ENCODE measurements around the gene CRIM1. TPM values are rescaled to one million over a fixed set of nuclear protein-coding genes. Genes with fewer than 3 reads are reported as not detected.

The CRIM1 gene
- total and polyA plus RNA-seq, 2 donors (not counting 1 experiment from before 2014, with no cell fraction given) = 364 to 661 TPM

- H3K4me2 ChIP-seq (ENCODE audit: extremely low read depth, insufficient read depth, low read length) = no peak overlapping the region
- no peak overlapping the region for H3K9ac ChIP-seq (ENCODE audit: insufficient read depth, low read length)
- H2AFZ ChIP-seq (ENCODE audit: low read length) = no peak overlapping the region
- H3K79me2 ChIP-seq (ENCODE audit: control insufficient read depth, insufficient read depth, low read length) = peaks cover 50% of the 10 kb centered on the region
- H3K9me3 ChIP-seq (ENCODE audit: control insufficient read depth, insufficient read depth, low read depth, low read length) = peaks cover 1% of the 10 kb centered on the region
- no peak overlapping the region for H3K4me3 ChIP-seq (replicated peaks in 1 of 4; ENCODE audit: control extremely low read depth in 1 of 4, insufficient read depth in 1 of 4, low read depth in 3 of 4, low read length in 4 of 4)
- H3K27me3 ChIP-seq (ENCODE audit: control insufficient read depth, insufficient read depth, low read length) = no peaks in the 10 kb centered on the region
- H3K4me1 ChIP-seq (ENCODE audit: control insufficient read depth, extremely low read depth, insufficient read depth, low read length) = peaks cover 29% of the 10 kb centered on the region
- no peak for TF ChIP-seq CTCF (conservative IDR thresholded peaks at IDR 0.05 in 1 of 2, IDR thresholded peaks at IDR 0.05 in 1 of 2; ENCODE audit: low read depth in 1 of 2, low read length in 2 of 2)
- no peak for DNase-seq (ENCODE audit: low read depth in 2 of 2)
- H4K20me1 ChIP-seq (ENCODE audit: control insufficient read depth, extremely low read depth, insufficient read depth, low read length) = no peaks in the 10 kb centered on the region
- no peak overlapping the region for H3K27ac ChIP-seq (ENCODE audit: insufficient read depth, low read length)
- peaks cover 20% of the 10 kb centered on the region for H3K36me3 ChIP-seq (ENCODE audit: control insufficient read depth, insufficient read depth, low read length)
Measured at GRCh38 chr2:36476411-36476810, 120.8 kb downstream of the CRIM1 start.

- H3K4me1 ChIP-seq (ENCODE audit: control insufficient read depth, extremely low read depth, insufficient read depth, low read length) = peaks cover 34% of the 10 kb centered on the region
- H3K9me3 ChIP-seq (ENCODE audit: control insufficient read depth, insufficient read depth, low read depth, low read length) = peaks cover 1% of the 10 kb centered on the region
- peak overlapping the region; percentile 76 for H3K27ac ChIP-seq (ENCODE audit: insufficient read depth, low read length)
- no peak overlapping the region for H3K4me3 ChIP-seq (replicated peaks in 1 of 4; ENCODE audit: control extremely low read depth in 1 of 4, insufficient read depth in 1 of 4, low read depth in 3 of 4, low read length in 4 of 4)
- H3K4me2 ChIP-seq (ENCODE audit: extremely low read depth, insufficient read depth, low read length) = no peak overlapping the region
- H3K9ac ChIP-seq (ENCODE audit: insufficient read depth, low read length) = no peak overlapping the region
- no peak for TF ChIP-seq EZH2 (IDR thresholded peaks at IDR 0.05; ENCODE audit: low read length, missing control alignments)
- TF ChIP-seq CTCF (conservative IDR thresholded peaks at IDR 0.05 in 1 of 2, IDR thresholded peaks at IDR 0.05 in 1 of 2; ENCODE audit: low read depth in 1 of 2, low read length in 2 of 2) = no peak
- H3K79me2 ChIP-seq (ENCODE audit: control insufficient read depth, insufficient read depth, low read length) = peaks cover 54% of the 10 kb centered on the region
- no peak overlapping the region for H2AFZ ChIP-seq (ENCODE audit: low read length)
- peaks cover 24% of the 10 kb centered on the region for H3K36me3 ChIP-seq (ENCODE audit: control insufficient read depth, insufficient read depth, low read length)
- H3K27me3 ChIP-seq (ENCODE audit: control insufficient read depth, insufficient read depth, low read length) = no peaks in the 10 kb centered on the region
- no peaks in the 10 kb centered on the region for H4K20me1 ChIP-seq (ENCODE audit: control insufficient read depth, extremely low read depth, insufficient read depth, low read length)
- DNase-seq (ENCODE audit: low read depth in 2 of 2) = no peak
Measured at GRCh38 chr2:36477315-36477714, 121.7 kb downstream of the CRIM1 start.

GRCh38 chr2:36477746-36478145, 122.2 kb downstream of the CRIM1 start:
- DNase-seq (ENCODE audit: low read depth in 2 of 2) = no peak
- no peaks in the 10 kb centered on the region for H3K27me3 ChIP-seq (ENCODE audit: control insufficient read depth, insufficient read depth, low read length)
- no peak overlapping the region for H3K4me2 ChIP-seq (ENCODE audit: extremely low read depth, insufficient read depth, low read length)
- H3K4me1 ChIP-seq (ENCODE audit: control insufficient read depth, extremely low read depth, insufficient read depth, low read length) = peaks cover 38% of the 10 kb centered on the region
- peaks cover 1% of the 10 kb centered on the region for H3K9me3 ChIP-seq (ENCODE audit: control insufficient read depth, insufficient read depth, low read depth, low read length)
- no peak overlapping the region for H3K4me3 ChIP-seq (replicated peaks in 1 of 4; ENCODE audit: control extremely low read depth in 1 of 4, insufficient read depth in 1 of 4, low read depth in 3 of 4, low read length in 4 of 4)
- peak overlapping the region; percentile 76 for H3K27ac ChIP-seq (ENCODE audit: insufficient read depth, low read length)
- TF ChIP-seq CTCF (conservative IDR thresholded peaks at IDR 0.05 in 1 of 2, IDR thresholded peaks at IDR 0.05 in 1 of 2; ENCODE audit: low read depth in 1 of 2, low read length in 2 of 2) = no peak
- TF ChIP-seq EZH2 (IDR thresholded peaks at IDR 0.05; ENCODE audit: low read length, missing control alignments) = no peak
- no peaks in the 10 kb centered on the region for H4K20me1 ChIP-seq (ENCODE audit: control insufficient read depth, extremely low read depth, insufficient read depth, low read length)
- H3K9ac ChIP-seq (ENCODE audit: insufficient read depth, low read length) = no peak overlapping the region
- H3K79me2 ChIP-seq (ENCODE audit: control insufficient read depth, insufficient read depth, low read length) = peaks cover 55% of the 10 kb centered on the region
- no peak overlapping the region for H2AFZ ChIP-seq (ENCODE audit: low read length)
- peaks cover 24% of the 10 kb centered on the region for H3K36me3 ChIP-seq (ENCODE audit: control insufficient read depth, insufficient read depth, low read length)

Measured in fibroblast of lung (primary cell).